Smooth muscle cell of the brain vasculature (primary cell): Measurements from ENCODE around the gene THSD4.

Experiments
- DNase-seq: peaks from one replicate; pipeline ENCODE4 v3.0.0-alpha.2; 2012; ENCODE audit warnings: low read depth, low spot score

THSD4 gene

DNA sequence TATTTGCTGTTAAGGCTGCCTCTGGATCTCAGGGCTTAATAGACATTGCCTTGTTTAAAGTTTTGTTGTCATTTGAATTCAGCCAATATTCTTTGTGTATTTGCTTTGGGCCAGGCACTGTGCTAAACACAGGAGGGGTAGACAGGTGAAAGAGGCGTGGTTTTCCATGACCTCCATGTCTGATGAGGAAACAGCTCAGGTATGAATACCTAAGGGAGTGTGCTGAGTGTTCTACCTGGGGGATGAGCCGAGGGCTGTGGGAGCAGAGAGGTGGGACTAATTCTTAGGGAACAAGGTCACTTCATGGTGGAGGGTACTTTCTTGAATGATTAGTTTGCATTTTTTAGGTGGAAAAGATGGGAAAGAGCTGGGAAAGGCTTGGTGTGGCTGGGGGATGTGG is 108.2 kb downstream of the THSD4 start:
- DNase-seq, result no peak

DNA sequence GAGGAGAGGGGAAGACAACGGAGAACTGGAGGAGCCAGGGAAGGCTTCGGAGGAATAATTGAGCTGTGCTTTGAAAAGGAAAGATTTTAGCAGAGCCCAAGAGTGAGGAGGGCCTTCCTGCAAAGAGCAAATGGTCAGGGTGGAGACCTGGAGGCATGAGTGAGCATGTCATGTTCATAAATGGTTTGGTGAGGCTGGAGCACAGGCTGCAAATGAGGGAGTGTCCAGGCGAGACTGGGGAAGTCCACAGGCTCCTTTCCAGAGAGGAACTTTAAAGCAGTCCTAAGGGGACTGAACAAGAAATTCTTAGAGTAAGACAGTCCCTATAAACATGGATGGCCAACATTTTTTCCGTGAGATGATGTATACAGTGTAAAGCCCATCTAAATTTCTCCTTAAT is 108.8 kb downstream of the THSD4 start:
- no peak for DNase-seq

DNA sequence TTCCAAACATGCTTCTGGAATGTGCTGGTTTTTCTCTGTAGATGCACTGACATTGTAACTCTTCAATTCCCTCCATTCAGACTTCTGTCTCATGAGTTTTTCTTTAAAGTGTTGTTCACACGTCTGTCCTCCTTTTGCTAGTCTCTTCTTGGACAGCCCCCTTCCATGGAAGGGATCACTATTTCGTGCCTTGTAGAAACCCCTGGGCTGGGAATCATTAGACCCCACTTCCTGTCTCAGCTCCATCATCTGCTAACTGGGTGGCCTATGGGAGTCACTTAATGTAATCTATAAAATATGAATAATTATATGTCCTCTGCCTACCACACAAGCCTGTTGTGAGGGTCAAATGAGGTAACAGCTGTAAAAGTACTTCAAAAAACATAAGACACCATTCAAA is 110.6 kb downstream of the THSD4 start:
- DNase-seq, result no peak

DNA sequence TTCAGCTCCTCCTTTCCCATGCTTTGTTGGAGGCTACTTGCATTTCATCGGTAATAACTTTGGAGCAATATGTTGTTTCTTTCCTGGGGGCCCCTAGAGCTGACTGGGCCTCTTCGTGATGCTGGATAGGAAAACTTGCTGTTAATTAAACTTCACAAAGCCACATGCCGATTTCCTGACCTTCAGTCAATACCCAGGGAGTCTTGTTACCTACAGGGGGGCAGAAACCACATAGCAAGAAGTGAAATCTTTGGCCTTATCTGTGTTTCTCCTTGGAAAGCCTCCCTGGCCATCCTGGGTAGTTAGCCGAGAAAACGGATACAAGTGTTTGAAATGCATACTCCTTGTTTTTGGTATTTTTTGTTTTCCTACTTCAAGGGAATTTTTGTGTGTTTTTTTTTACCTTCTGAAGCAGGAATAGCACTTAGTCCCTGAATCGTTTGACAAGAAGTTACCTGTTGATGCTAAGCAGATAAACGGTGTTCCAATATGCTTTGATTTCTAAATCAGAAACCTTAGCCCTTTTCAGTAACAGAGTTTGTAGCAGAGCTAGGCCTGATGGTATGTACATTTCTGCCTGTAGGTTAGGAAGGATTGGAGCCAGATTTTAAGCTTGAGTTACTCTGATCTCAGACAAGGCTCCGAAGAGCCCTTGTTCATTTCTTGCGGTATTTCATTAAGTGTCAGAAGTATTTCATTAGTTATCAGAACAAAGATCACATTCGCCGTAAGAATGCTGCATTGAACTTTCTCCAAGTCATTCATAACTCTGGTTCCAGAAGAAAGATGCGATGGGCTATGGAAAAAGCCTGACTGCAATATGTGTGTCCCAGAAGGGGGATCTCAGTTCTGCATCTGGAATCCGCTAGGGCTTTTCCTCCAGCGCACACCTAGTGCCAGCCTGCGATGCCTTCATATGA is 111.5 kb downstream of the THSD4 start:
- DNase-seq, result peak; percentile 63

DNA sequence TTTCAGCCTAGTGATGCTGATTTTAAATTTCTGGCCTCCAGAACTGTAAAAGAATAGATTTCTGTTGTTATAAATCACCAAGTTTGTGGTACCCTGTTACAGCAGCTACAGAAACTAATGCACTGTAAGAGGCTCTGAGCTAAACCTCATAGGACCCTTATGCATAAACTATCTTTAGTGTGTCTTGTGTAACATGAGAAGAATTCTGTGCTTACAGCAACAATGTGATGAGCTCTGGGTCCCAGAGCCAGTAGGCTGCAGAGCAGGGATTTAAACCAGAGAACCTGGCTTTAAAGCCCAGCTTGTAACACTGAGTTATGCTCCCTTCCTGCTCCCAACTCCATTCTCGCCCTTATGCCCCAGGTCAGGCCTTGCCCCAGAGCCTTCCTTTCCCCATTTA is 113.1 kb downstream of the THSD4 start:
- DNase-seq, result no peak

DNA sequence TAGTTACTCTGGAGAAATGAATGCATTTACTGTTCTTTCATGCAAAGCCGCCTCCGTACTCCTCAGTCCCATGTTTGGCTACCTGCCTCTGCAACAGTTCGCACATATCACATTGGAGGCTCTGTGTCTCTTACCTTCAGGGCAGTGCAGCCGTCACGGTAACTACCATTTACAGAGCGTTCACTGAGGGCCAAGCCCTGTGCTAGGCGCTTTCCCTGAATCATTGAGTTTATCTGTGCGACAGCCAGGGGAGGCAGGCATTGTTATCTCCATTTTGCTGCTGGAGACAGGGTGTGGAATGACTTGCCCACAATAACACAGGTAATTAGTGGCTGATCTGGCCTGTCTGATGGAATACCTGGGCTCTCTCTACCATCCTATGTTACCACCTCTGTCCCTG is 115.0 kb downstream of the THSD4 start:
- no peak for DNase-seq

DNA sequence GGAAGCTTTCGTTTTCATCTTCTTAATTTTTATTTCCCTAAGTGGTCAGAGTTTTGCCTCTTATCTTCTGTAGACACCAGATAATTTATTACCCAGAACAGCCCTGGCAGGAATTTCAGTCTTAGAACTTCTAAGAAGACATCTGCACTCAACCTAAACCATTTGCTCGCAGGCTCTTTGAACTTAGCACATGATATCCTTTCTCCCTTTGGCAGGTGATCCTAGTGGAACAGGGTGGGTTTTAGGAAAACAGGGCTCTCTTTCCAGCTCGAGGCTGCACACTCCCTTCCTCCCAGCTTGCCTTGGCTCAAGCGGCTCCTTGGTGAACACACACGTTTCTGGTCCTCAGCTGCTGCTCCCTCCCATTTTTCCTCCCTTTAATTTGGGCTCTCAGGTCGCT is 116.5 kb downstream of the THSD4 start:
- DNase-seq, result no peak

DNA sequence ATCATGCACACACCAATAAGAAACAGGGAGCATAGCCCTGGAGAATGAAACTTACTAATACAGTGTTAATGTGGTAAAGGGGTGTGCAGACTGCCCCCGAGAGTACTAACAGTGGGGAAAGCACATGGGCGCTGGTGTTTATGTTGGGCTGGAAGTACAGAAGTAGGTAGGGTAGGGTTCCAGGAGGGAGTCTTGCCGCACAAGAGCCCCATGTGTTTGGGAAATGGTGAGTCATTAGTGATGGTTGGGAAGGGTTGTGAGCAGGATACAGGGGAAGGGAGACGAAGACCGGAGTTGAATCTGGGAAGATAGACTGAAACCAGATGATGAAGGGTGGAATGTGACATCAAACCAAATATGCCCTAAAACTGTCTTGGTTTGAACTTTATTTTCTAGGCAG is 117.1 kb downstream of the THSD4 start:
- no peak for DNase-seq

DNA sequence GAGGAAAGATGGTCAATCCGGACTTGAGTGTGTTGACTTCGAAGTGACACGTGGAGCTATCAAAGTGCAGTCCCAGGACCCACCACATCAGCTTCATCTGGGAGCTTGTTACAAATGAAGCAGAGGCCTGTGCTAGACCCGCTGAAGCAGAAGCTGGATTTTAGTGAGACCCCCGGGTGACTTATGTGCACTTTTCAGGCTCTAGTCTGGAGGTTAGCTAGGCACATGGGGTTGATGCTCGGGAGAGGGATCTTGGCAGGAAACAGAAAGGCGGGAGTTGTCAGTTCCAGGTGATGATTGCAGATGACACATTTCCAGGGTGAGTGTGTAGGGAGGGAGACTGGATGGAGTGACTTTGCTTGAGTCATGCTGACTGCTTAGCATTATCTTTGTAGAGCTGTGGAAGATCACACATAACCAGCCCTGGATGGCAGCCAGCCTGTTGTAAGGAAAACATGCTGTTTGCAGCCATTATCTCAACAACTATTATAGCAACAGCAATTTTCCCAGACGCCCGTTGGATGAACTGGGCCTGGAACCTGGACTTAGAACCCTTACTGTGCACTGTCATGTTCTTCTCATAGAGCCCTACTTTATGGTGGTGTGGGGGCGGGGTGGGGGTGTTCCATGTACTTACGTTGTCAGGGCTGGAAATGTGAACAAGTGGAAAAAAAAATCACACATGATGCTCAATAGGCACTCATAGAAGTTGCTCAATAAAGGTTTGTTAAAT is 122.4 kb downstream of the THSD4 start:
- DNase-seq, result peak; percentile 75

DNA sequence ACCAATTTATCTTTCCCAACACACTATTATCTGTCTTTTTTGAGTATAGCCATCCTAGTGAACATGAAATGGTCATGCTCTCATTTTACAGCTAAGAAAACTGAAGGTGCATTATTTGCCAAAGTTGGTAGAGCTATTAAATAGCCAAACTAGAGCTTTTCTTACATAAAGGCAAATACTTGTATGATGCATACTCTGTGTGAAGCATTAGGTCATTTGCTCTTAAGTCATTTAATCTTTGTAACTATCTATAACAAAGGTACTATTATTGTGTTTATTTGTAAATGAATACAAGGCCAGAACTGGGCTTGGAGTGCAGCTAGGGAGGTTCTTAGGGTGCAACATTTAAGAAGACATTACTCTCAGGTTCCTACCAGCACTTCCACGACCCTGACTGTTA is 123.7 kb downstream of the THSD4 start:
- no peak for DNase-seq

DNA sequence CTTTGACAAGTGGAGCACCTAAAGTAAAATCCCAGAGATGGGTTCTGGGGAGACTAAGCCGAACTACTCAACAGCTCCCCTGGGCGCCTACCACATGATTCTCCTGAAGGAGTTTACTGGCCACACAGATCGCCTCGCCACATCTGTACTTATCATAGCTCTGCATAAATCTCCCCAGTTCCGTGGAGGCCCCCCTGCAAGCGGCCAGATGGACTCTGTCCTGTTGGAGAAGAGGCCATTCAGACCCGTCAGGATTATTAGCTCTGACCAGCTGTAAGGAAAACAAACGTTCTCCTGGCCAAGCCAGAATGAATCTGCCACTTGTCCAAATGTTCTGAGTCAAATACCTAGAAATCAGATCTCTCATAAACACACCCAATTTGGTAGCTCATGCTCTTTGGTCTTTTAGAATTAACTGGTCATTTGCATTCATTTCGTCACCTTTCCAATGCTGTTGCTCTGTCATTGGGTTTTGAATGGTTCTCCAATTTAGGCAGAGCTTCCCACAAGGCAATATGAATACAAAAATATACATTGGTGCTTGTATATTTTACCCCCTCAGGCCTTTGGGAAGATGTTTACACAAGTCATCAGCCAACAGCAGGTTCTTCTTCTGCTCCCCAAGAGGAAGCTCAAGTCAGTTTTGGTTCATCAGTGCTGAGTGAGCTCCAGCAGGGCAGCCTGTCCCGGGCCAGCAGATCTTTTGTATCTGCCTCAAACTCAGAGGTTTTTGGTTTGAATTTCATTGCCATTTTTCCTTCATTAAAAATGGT is 124.5 kb downstream of the THSD4 start:
- DNase-seq, result no peak

DNA sequence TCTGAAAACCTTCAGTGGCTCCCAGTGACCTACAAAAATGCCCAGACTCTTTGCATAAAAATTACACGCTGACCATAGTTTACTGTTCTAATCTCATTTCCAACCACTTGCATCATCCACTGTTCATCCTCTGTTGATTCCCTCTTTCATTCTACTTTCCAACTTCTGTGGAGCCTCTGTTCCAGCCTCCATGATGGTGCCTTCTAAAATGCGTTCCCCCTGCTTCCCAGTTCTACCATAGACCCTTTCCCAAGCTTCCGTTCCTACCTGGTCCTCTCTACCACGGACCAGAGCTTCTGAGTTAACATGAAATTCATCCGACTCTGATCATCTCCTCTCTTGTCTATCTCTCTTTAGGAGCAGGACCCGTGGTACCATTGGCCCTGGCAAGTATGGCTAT is 127.0 kb downstream of the THSD4 start:
- DNase-seq, result no peak

DNA sequence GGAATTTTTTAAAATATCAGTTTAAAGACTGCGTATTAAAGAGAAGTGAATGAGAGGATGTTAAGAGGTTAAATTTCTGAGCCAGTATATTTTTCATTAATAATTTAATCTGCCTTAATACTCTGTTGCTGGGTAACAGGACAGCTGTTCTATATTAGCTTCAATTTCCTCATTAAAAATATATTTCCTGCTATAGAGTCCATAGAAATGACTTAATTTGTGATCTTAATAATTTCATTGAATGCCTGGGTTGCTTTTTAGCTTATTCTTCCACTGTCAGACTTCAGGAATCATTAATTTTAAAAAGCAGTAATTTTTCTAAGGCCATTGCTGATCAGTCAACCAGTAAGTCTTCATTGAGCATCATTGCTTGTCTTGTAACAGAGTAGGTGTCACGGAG is 129.0 kb downstream of the THSD4 start:
- no peak for DNase-seq

DNA sequence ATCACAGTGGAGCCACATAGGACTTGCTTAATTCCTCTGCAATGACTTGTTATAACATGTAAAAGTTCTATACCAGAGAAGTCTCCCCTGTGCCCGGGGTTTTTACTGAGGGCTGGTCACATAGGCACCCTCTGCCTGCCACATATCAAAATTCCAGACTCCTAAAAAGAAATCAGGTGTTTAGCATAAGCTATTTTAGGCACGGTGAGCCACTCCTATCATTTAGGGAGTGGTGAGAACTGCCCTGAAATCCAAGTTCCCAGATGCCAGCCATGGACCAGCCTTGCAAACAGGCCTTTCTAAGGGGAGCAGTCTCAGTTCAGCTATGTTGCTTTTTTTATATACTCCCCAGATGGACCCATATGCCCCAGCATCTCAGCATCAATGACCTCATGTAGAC is 130.3 kb downstream of the THSD4 start:
- no peak for DNase-seq

DNA sequence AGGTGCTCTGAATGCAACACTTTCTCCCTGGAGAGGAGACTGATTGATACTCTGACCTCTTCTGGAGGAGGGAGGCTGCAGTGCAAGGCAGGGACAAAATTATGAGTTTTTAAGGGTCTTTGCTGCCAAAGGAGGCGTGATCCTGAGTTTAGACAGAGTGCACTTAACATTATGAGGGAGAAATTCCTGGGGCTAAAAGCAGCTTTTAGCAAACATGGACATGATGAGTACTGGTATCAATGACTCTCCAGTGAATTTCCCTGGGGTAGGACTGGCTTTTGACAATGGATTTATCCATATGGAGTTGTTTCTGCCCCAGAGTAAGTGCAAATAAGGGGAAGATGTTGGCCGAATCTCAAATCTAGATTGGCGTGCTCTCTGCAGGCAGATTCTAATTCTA is 133.1 kb downstream of the THSD4 start:
- no peak for DNase-seq

DNA sequence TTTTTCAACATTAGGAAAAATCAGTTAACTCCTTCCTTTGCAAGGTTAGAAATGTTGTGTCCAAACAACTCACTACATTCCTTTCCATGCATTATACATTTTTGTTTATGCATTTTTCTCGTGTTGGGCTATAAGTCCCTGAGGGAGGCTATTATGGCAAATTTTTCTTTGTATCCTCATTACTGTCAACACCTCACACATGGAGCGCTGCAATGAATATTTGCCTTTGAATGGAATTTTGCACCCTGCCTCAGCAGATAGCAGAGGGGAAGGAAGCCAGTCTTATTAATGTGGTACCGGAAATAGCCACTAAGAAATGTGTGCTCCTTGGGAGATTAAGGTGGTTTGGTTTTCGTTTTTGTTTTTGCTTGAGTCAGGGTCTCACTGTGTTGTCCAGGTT is 134.7 kb downstream of the THSD4 start:
- DNase-seq, result no peak

DNA sequence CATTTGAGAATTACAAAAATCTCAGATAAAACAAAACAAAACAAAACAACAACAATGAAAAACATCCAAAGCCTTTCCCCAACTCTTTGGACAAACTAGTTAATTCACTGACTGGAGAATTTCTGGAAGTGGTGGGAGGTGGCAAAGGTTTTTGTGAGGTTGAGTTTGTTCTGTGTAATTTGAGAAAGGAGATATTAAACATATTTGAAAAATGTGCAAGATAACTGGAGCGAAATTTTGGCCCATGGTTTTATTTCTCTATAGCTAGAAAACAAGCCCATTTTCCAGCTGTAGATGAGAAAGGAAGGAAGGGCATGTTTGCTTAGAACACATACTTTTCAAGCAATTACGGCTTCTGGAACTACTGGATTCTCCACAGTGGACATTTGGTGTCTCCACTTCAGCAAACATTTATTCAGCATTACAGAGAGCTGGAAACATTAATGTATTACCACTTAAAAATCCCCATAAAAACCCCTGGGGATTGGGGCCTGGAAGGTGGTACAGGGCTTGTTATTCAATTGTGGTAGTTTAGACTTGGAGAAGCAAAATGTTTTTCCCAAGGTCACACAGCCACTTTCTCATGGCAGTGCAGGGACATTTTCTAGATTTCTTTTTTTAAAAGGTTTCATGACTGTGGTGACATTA is 135.8 kb downstream of the THSD4 start:
- no peak for DNase-seq

DNA sequence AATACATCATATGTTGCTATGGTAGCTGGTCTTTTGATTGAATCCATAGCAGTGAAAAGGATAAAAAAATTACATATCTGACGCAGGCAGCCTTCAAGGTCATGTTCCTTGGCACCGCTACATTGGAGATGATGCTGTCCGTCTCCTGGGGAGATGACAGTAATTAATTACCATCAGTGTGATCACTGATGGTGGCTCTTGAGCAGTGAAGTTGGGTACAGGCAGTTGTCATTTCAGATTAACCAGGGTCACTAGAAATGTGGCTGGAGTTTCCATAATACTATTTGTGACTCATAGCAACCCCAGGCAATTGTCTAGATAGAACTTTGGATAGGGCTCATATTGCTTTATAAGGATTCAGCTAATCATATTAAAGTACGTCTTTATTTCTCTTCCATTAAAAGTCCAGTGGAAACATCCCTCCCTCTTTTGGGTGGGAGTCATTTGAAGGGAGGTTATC is 136.3 kb downstream of the THSD4 start:
- DNase-seq, result no peak

DNA sequence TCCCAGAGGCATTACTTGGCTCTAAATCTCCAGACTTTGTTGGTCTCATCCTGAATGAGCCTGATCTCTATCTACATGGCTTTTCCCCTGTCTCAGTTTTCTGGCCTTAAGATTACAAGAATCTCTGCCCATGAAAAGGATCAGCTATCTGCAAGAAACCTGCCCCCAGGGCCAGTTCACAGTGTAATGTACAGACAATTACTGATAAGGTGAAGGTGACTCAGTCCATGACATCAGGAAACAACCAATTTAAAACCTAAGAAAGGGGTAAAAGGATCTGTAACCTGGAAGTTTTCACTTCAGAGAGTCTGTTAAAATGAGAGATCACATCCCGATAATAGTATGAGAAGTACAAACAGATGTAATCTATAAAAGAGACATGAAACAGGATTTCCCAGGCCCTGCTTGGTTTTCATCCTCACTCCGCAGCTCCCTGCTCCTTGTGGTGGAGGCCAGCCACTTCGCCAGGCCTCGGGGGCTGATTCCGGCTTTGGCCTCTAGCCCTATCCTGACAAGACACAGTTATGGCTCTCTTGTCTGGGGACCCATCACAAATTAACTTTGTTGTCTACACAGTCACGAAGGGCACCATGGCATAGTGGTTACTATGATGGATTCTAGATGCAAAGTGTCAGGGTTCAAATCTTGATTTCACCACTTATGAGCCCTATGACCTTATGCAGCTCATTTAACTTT is 136.9 kb downstream of the THSD4 start:
- no peak for DNase-seq

DNA sequence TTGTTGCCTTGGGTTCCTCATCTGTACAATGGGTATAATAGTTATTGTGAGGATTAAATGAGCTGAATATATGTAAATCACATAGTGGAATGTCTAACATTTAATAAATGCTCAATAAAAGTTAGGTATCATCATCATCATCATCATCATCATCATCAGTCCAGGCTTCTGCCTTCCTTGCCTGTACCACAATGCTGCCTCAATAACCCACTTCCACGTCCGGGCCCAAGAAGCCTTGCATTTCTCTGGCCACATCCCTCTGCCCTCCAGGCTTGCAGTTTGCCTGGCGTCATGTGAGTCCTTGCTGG is 137.4 kb downstream of the THSD4 start:
- no peak for DNase-seq

DNA sequence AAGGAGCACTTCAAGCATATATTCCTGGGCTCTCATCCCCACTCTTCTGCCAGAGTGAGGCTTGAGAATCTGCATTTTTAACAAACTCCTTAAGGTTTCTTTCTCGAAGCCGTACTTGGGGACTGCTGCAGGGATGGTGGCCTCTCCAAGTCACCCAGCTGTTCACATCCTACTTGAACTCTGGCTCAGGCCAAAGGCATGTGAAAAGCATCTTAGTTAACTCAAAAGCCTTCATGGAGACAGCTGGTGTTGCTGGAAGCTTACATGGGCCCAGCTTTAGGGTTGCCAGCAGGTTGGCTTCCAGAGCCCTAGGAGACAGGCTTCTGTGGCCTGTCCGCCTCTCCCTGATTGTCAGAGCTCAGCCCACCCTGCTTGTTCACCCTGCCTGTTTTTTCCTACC is 139.2 kb downstream of the THSD4 start:
- DNase-seq, result no peak
